ENCODE data around the gene MARK1. TPM values are rescaled to one million over a fixed set of nuclear protein-coding genes. Genes with fewer than 3 reads are reported as not detected.

MARK1 gene
- total and polyA plus RNA-seq, 7 donors = 0.60 to 15.0 (median 9.3) TPM

- no peak for TF ChIP-seq EP300 (IDR thresholded peaks at IDR 0.05)
- TF ChIP-seq CTCF (IDR thresholded peaks at IDR 0.05) = no peak
- TF ChIP-seq POLR2AphosphoS5 (IDR thresholded peaks at IDR 0.05) = no peak
- TF ChIP-seq POLR2A (IDR thresholded peaks at IDR 0.05) = no peak
- Histone ChIP-seq H3K27me3 (no peaks in the 10 kb centered on the region), H3K27ac (no peak overlapping the region), H3K4me3 (no peak overlapping the region), H3K9me3 (no peaks in the 10 kb centered on the region), H3K36me3 (no peaks in the 10 kb centered on the region), H3K4me1 (peaks cover 0 to 17% (median 10%) of the 10 kb centered on the region in 4 donors)
- no peak for DNase-seq
- intact Hi-C loops (cut with DNase I) = no loop called here
- 89 to 90% methylated on average over 1 of the region's 1 CpG for WGBS, 2 donors
Observed at GRCh38 chr1:220566869-220567268, 38.9 kb downstream of the MARK1 start.

- Histone ChIP-seq H3K9me3 (peaks cover 0 to 8% (median 2%) of the 10 kb centered on the region in 4 donors), H3K36me3 (no peaks in the 10 kb centered on the region), H3K4me3 (no peak overlapping the region), H3K27me3 (no peaks in the 10 kb centered on the region), H3K27ac (no peak overlapping the region), H3K4me1 (no peaks in the 10 kb centered on the region)
- TF ChIP-seq POLR2A (IDR thresholded peaks at IDR 0.05) = no peak
- no peak for TF ChIP-seq CTCF (IDR thresholded peaks at IDR 0.05)
- TF ChIP-seq EP300 (IDR thresholded peaks at IDR 0.05) = no peak
- no peak for TF ChIP-seq POLR2AphosphoS5 (IDR thresholded peaks at IDR 0.05)
- WGBS, 2 donors = 89 to 94% methylated on average over 5 of the region's 5 CpGs
- intact Hi-C loops (cut with DNase I) = no loop called here
- no peak for DNase-seq
Observed at GRCh38 chr1:220572416-220572815, 44.5 kb downstream of the MARK1 start.

GRCh38 chr1:220573836-220574235 is 45.9 kb downstream of the MARK1 start:
- no peak for DNase-seq
- peaks cover 0 to 8% (median 2%) of the 10 kb centered on the region in 4 donors for H3K9me3 ChIP-seq
- H3K4me3 ChIP-seq = no peak overlapping the region
- H3K27me3 ChIP-seq = no peaks in the 10 kb centered on the region
- TF ChIP-seq CTCF (IDR thresholded peaks at IDR 0.05) (no peak), EP300 (IDR thresholded peaks at IDR 0.05) (no peak), POLR2A (IDR thresholded peaks at IDR 0.05) (no peak), POLR2AphosphoS5 (IDR thresholded peaks at IDR 0.05) (no peak)
- H3K27ac ChIP-seq = no peak overlapping the region
- no peaks in the 10 kb centered on the region for H3K4me1 ChIP-seq
- intact Hi-C loops (cut with DNase I) = no loop called here
- no peaks in the 10 kb centered on the region for H3K36me3 ChIP-seq

- Histone ChIP-seq H3K4me3 (no peak overlapping the region), H3K27ac (no peak overlapping the region), H3K27me3 (no peaks in the 10 kb centered on the region), H3K4me1 (no peaks in the 10 kb centered on the region), H3K9me3 (peaks cover 0 to 8% (median 2%) of the 10 kb centered on the region in 4 donors), H3K36me3 (peaks cover 0 to 5% (median 0%) of the 10 kb centered on the region in 4 donors)
- TF ChIP-seq CTCF (IDR thresholded peaks at IDR 0.05) (no peak), EP300 (IDR thresholded peaks at IDR 0.05) (no peak), POLR2AphosphoS5 (IDR thresholded peaks at IDR 0.05) (no peak), POLR2A (IDR thresholded peaks at IDR 0.05) (no peak)
- WGBS, 2 donors = 94% methylated on average over 6 of the region's 6 CpGs
- intact Hi-C loops (cut with DNase I) = no loop called here
- no peak for DNase-seq
Observed at GRCh38 chr1:220575718-220576497, 48.0 kb downstream of the MARK1 start.

Data from sigmoid colon (tissue), 7 donors.